Liver (tissue), 3 donors: ENCODE results near the gene SPECC1L.
A peak's percentile ranks its signal among the peaks of the same experiment; 100 is the strongest.

Experiments used
- ATF3 ChIP-seq: IDR thresholded peaks from 2 replicates; pipeline ENCODE4 v1.6.1; 2016; ENCODE audit warnings: antibody characterized with exemption
- CTCF ChIP-seq: fragments of 150-350 bp; IDR thresholded peaks from 2 replicates; pipeline ENCODE4 v1.5.1; 2017; ENCODE audit warnings: improper control_type of control experiment, low read depth, low read length; ENCODE audit not compliant: missing input control
- FOXA1 ChIP-seq: IDR thresholded peaks from 2 replicates; pipeline ENCODE4 v1.6.1; 2016; ENCODE audit warnings: antibody characterized with exemption
- GABPA ChIP-seq, 2 donors: IDR thresholded peaks in 1 of 2; conservative IDR thresholded peaks in 1 of 2; 2 replicates each; pipeline ENCODE4 v1.6.1; 2016; ENCODE audit warnings: antibody characterized with exemption in 2 of 2, mild to moderate bottlenecking in 1 of 2, moderate library complexity in 1 of 2
- JUND ChIP-seq, 2 donors: IDR thresholded peaks; 2 replicates each; pipeline ENCODE4 v1.6.1; 2016; ENCODE audit warnings: antibody characterized with exemption in 2 of 2
- MAX ChIP-seq: IDR thresholded peaks from 2 replicates; pipeline ENCODE4 v1.6.1; 2016; ENCODE audit warnings: antibody characterized with exemption
- RAD21 ChIP-seq, 2 donors: IDR thresholded peaks; 2 replicates each; pipeline ENCODE4 v1.6.1; 2016; ENCODE audit warnings: antibody characterized with exemption in 2 of 2, mild to moderate bottlenecking in 2 of 2
- REST ChIP-seq: IDR thresholded peaks from 2 replicates; pipeline ENCODE4 v1.6.1; 2016; ENCODE audit warnings: antibody characterized with exemption, mild to moderate bottlenecking
- RXRA ChIP-seq, 2 donors: IDR thresholded peaks; 2 replicates each; pipeline ENCODE4 v1.6.1; 2017 to 2018; ENCODE audit warnings: antibody characterized with exemption in 2 of 2, mild to moderate bottlenecking in 1 of 2
- SP1 ChIP-seq: IDR thresholded peaks from 2 replicates; pipeline ENCODE4 v1.6.1; 2018; ENCODE audit warnings: antibody characterized with exemption, mild to moderate bottlenecking
- YY1 ChIP-seq: IDR thresholded peaks from 2 replicates; pipeline ENCODE4 v1.6.1; 2016; ENCODE audit warnings: antibody characterized with exemption, mild to moderate bottlenecking
- ZBTB33 ChIP-seq: IDR thresholded peaks from 2 replicates; pipeline ENCODE4 v1.6.1; 2016; ENCODE audit warnings: antibody characterized with exemption
- donor health status: healthy.
- donor health status: healthy.

GRCh38 chr22:24247564-24248344 lies 22.9 kb upstream of the SPECC1L start:
- TF ChIP-seq CTCF (peak; percentile 80), JUND (IDR thresholded peaks at IDR 0.05) (no peak), MAX (no peak), REST (no peak), SP1 (peak; percentile 48), YY1 (no peak), RXRA (IDR thresholded peaks at IDR 0.05) (peak; percentile 51 to 74), ATF3 (no peak), GABPA (IDR thresholded peaks at IDR 0.05 in 1 of 2, conservative IDR thresholded peaks at IDR 0.05 in 1 of 2) (no peak), ZBTB33 (no peak), RAD21 (IDR thresholded peaks at IDR 0.05) (peak; percentile 89 to 92), FOXA1 (no peak)
